ENCODE data around the gene SAE1.
"Not testable (repeated sequence)": the region's sequence is repeated elsewhere in the genome, so short reads cannot be mapped to it uniquely, and the experiment has no call there.

SAE1 gene

GRCh38 chr19:47132194-47132852 lies 1.7 kb downstream of the SAE1 start:
- DNase-seq, result no peak

- no peak for DNase-seq
Observed at GRCh38 chr19:47133021-47133471, 2.4 kb downstream of the SAE1 start.

GRCh38 chr19:47134545-47134944 lies 3.9 kb downstream of the SAE1 start:
- no peak for DNase-seq

- DNase-seq, result no peak
Observed at GRCh38 chr19:47135156-47135555, 4.5 kb downstream of the SAE1 start.

- DNase-seq, result not testable (repeated sequence)
Observed at GRCh38 chr19:47141252-47141651, 10.6 kb downstream of the SAE1 start.

- DNase-seq, result no peak
Observed at GRCh38 chr19:47141695-47142094, 11.1 kb downstream of the SAE1 start.

GRCh38 chr19:47142779-47143178 lies 12.1 kb downstream of the SAE1 start:
- no peak for DNase-seq

- DNase-seq, result no peak
Observed at GRCh38 chr19:47143322-47144073, 12.9 kb downstream of the SAE1 start.

- no peak for DNase-seq
Observed at GRCh38 chr19:47144630-47145029, 14.0 kb downstream of the SAE1 start.

GRCh38 chr19:47145639-47146486 lies 15.2 kb downstream of the SAE1 start:
- DNase-seq, result no peak

GRCh38 chr19:47146920-47147319 lies 16.3 kb downstream of the SAE1 start:
- DNase-seq, result no peak

- DNase-seq, result no peak
Observed at GRCh38 chr19:47151627-47152026, 21.0 kb downstream of the SAE1 start.

GRCh38 chr19:47152205-47152604 lies 21.6 kb downstream of the SAE1 start:
- DNase-seq, result no peak

- DNase-seq, result no peak
Observed at GRCh38 chr19:47152632-47153031, 22.0 kb downstream of the SAE1 start.

GRCh38 chr19:47153266-47153665 lies 22.6 kb downstream of the SAE1 start:
- DNase-seq, result no peak

- no peak for DNase-seq
Observed at GRCh38 chr19:47155148-47155547, 24.5 kb downstream of the SAE1 start.

GRCh38 chr19:47156861-47157430 lies 26.3 kb downstream of the SAE1 start:
- no peak for DNase-seq

- no peak for DNase-seq
Observed at GRCh38 chr19:47157431-47158321, 27.0 kb downstream of the SAE1 start.

- no peak for DNase-seq
Observed at GRCh38 chr19:47158367-47158791, 27.7 kb downstream of the SAE1 start.

- no peak for DNase-seq
Observed at GRCh38 chr19:47158879-47159503, 28.4 kb downstream of the SAE1 start.

GRCh38 chr19:47161876-47162489 lies 31.3 kb downstream of the SAE1 start:
- DNase-seq, result no peak

All from right forelimb (tissue), 1 donor.